Skeletal muscle tissue (tissue), 4 donors: ENCODE results near the gene MROH7. TPM values are rescaled to one million over a fixed set of nuclear protein-coding genes. Genes with fewer than 3 reads are reported as not detected.

Experiments
- H3K27ac ChIP-seq: one replicate; pipeline ENCODE4 v1.7.0; 2013; ENCODE audit warnings: mild to moderate bottlenecking, low read depth, low read length, inconsistent platforms
- H3K27me3 ChIP-seq, 3 donors: one replicate each; pipeline ENCODE4 v1.7.0; 2013; ENCODE audit warnings: low read length in 3 of 3; ENCODE audit not compliant: control insufficient read depth in 3 of 3, insufficient read depth in 3 of 3
- H3K36me3 ChIP-seq, 3 donors: one replicate each; pipeline ENCODE4 v1.7.0; 2013; ENCODE audit warnings: low read length in 3 of 3; ENCODE audit not compliant: control insufficient read depth in 3 of 3, insufficient read depth in 3 of 3
- H3K4me1 ChIP-seq, 3 donors: one replicate each; pipeline ENCODE4 v1.7.0; 2013; ENCODE audit warnings: low read length in 3 of 3, mild to moderate bottlenecking in 3 of 3; ENCODE audit not compliant: control insufficient read depth in 3 of 3, insufficient read depth in 3 of 3
- H3K4me3 ChIP-seq, 3 donors: one replicate each; pipeline ENCODE4 v1.7.0; 2013; ENCODE audit warnings: low read length in 3 of 3
- H3K9ac ChIP-seq, 3 donors: one replicate each; pipeline ENCODE4 v1.7.0; 2013; ENCODE audit warnings: low read length in 3 of 3, mild to moderate bottlenecking in 3 of 3, moderate library complexity in 2 of 3, low read depth in 1 of 3
- H3K9me3 ChIP-seq, 3 donors: one replicate each; pipeline ENCODE4 v1.7.0; 2013; ENCODE audit warnings: low read length in 3 of 3; ENCODE audit not compliant: control insufficient read depth in 3 of 3
- total RNA-seq: library from RNA; depleted of rRNA; stranded (reverse); fragments of >200 nt; gene quantifications from one replicate; pipeline ENCODE4 v1.2.3, GENCODE V29; 2014
- donor health status: Osteomylitis.

Gene MROH7
- total RNA-seq, 1 donor from 2014 or later: 1.6 TPM

- H3K4me3 ChIP-seq: no peak overlapping the region
- H3K36me3 ChIP-seq: peaks cover 2 to 47% (median 39%) of the 10 kb centered on the region in 3 donors
- H3K9me3 ChIP-seq: no peaks in the 10 kb centered on the region
- H3K27ac ChIP-seq: no peak overlapping the region
- H3K27me3 ChIP-seq: no peaks in the 10 kb centered on the region
- H3K9ac ChIP-seq: no peak overlapping the region
- no peaks in the 10 kb centered on the region for H3K4me1 ChIP-seq
Observed at GRCh38 chr1:54610048-54610447, 31.5 kb upstream of the MROH7 start.

DNA sequence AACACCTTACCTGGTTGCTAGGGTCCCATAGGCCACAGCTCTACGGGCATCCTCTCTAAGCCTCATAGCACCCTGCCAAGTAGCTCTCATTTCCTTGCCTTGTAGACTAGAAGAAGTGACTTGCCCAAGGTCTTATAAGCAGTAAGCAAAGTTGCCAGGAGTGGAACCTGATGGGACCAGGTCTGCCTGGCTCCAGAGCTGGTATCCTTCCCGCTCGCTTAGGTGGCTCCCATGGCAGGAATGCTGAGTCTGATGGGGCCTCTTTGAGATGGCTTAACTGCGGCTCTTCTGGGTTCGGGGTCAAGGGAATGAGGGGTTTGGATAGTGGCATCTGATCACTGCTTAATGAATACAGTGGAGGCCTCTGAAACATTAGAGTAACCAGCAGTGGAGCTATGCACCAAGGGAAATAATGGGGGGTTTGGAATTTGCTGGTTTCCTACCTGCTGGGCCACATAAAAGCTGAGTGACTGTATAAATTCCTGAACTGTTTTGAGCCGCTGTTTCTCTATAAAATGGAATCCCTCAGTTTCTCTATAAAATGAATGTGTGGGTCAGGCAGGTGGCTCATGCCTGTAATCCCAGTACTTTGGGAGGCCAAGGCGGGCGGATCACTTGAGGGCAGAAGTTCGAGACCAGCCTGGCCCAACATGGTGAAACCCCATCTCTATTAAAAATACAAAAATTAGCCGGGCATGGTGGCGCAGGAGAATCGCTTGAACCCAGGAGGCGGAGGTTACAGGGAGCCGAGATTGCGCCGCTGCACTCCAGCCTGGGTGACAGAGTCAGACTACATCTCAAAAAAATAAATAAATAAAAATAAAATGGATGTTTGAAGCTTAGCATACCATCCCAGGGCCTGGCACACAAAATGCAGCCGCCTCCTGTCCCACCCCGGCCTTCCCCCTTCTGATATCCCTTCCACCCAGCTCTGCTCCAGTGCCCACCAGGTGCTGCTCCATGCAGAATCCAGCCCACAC lies 30.7 kb upstream of the MROH7 start:
- Histone ChIP-seq H3K4me1 (no peaks in the 10 kb centered on the region), H3K27me3 (no peaks in the 10 kb centered on the region), H3K9ac (no peak overlapping the region), H3K9me3 (no peaks in the 10 kb centered on the region), H3K27ac (no peak overlapping the region), H3K4me3 (no peak overlapping the region), H3K36me3 (peaks cover 2 to 45% (median 38%) of the 10 kb centered on the region in 3 donors)

- Histone ChIP-seq H3K27ac (no peak overlapping the region), H3K27me3 (no peaks in the 10 kb centered on the region), H3K4me3 (no peak overlapping the region), H3K9me3 (no peaks in the 10 kb centered on the region), H3K4me1 (no peaks in the 10 kb centered on the region), H3K9ac (no peak overlapping the region), H3K36me3 (peaks cover 2 to 37% (median 36%) of the 10 kb centered on the region in 3 donors)
Observed at GRCh38 chr1:54611621-54612020, 30.0 kb upstream of the MROH7 start.

- H3K4me1 ChIP-seq: peaks cover 0 to under 1% (median 0%) of the 10 kb centered on the region in 3 donors
- H3K9me3 ChIP-seq: no peaks in the 10 kb centered on the region
- H3K36me3 ChIP-seq: peaks cover 0 to 18% (median 14%) of the 10 kb centered on the region in 3 donors
- no peaks in the 10 kb centered on the region for H3K27me3 ChIP-seq
- no peak overlapping the region for H3K9ac ChIP-seq
- H3K27ac ChIP-seq: no peak overlapping the region
- no peak overlapping the region for H3K4me3 ChIP-seq
Observed at GRCh38 chr1:54614024-54614423, 27.6 kb upstream of the MROH7 start.

DNA sequence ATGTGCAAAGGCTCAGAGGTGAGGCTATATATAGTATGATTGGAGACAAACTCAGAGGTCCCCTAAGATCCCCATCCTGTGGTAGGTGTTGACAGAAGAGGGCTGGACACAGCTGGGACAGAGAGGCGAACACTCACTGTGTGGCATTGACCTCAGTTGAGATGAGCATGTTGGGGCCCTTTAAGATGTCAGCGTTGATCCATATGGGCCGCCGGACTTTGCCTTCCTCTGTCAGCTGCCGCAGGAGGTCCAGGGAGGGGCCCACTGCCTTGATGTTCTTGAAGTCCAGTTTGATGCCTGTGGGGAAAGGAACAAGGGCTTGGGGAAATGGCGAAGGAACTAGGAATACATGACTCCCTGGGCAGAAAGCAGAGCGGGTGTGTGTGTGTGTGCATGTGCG lies 27.0 kb upstream of the MROH7 start:
- no peak overlapping the region for H3K9ac ChIP-seq
- no peaks in the 10 kb centered on the region for H3K9me3 ChIP-seq
- peaks cover 0 to 2% (median 0%) of the 10 kb centered on the region in 3 donors for H3K4me1 ChIP-seq
- H3K36me3 ChIP-seq: peaks cover 0 to 13% (median 9%) of the 10 kb centered on the region in 3 donors
- H3K27me3 ChIP-seq: no peaks in the 10 kb centered on the region
- no peak overlapping the region for H3K27ac ChIP-seq
- no peak overlapping the region for H3K4me3 ChIP-seq

DNA sequence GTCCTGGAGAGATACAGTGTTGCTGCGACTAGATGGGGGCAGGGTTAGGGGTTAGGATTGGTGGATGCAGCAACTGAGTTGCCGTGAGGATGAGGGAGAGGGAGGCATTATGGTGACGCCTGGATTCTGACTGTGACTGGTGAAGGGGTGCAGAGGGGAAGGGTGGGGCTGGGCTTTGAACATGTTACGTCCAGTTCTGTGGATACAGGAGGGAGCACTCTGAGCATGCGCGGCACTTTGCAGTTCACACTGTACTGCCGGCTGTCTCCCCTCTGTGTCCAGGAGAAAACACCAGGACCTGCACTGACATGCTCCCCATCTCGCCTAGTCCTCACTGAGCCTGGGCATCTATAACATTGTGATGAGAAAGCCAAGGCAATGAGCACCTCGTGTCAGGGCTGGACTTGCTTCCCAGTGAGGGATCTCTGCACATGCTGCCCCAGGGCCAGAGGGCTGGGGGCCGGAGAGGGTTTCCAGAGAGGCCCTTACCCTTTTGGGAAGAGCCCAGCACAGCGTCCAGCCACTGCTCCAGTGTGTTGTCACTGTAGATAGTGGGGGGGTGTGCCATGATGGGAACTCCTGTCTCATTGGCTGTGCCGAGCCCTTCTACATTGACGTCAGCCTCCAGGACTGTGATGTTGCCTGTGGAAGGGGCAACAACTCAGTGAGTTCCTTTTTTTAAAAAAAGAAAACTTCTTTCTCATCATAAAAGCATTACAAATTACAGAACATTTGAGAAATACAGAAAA lies 25.9 kb upstream of the MROH7 start:
- H3K9me3 ChIP-seq: no peaks in the 10 kb centered on the region
- H3K4me1 ChIP-seq: peaks cover 0 to 2% (median 0%) of the 10 kb centered on the region in 3 donors
- H3K9ac ChIP-seq: no peak overlapping the region
- H3K4me3 ChIP-seq: no peak overlapping the region
- H3K27ac ChIP-seq: no peak overlapping the region
- no peaks in the 10 kb centered on the region for H3K27me3 ChIP-seq
- H3K36me3 ChIP-seq: peaks cover 0 to 1% (median 0%) of the 10 kb centered on the region in 3 donors

- H3K36me3 ChIP-seq: no peaks in the 10 kb centered on the region
- no peak overlapping the region for H3K4me3 ChIP-seq
- peaks cover 0 to 5% (median 0%) of the 10 kb centered on the region in 3 donors for H3K4me1 ChIP-seq
- no peaks in the 10 kb centered on the region for H3K9me3 ChIP-seq
- H3K9ac ChIP-seq: no peak overlapping the region
- no peak overlapping the region for H3K27ac ChIP-seq
- no peaks in the 10 kb centered on the region for H3K27me3 ChIP-seq
Observed at GRCh38 chr1:54619749-54620148, 21.8 kb upstream of the MROH7 start.

DNA sequence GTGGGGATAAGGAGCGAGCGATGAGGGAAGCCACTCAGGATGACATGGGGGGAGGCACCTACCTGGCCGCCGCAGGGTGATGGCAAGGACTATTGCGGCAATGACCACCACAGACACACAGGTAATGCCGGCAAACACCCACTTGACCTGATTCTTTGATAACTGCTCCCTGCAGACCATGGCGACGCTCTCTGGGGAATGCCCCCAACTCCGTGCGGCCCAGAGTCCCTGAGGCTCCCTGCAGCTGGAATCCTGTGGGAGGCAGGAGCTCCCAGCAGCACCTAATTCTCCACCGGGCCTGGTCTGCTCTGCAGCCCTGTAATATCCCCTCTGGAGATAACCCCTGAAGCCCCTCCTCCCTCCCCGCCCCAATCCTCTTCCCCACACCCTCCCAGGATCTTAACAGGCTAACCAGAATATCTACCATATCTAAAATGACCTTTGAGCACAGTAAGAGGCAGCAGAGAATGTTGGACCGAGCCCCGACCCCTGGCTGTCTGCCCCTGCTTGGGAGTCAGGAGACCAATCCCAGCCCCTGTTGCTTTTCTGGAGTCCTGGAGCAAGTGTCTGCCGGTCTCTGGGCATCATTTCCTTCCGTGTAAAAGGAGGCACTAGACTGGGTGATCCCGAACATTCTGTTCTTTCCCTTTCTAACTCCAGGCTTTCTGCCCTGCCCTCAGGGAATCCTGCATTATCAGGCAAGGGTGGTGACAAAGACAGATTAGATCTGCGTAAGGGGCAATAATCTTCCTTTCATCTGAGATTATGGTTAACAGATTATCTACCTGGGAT lies 18.2 kb upstream of the MROH7 start, which contains the start of gene FAM151A:
Gene FAM151A, minus strand, starts transcription at position 310 of the 792 bp plus-strand sequence. Its CDS starts 130 bp downstream, at position 180.
- no peak within 1 kb of the TSS for H3K27ac ChIP-seq
- peaks cover 0 to 5% (median 0%) of the 10 kb centered on the region in 3 donors for H3K4me1 ChIP-seq
- no peak within 1 kb of the TSS for H3K9ac ChIP-seq
- H3K4me3 ChIP-seq: no peak within 1 kb of the TSS
- H3K27me3 ChIP-seq: no peaks in the 10 kb centered on the region
- H3K9me3 ChIP-seq: no peaks in the 10 kb centered on the region
- no peaks in the 10 kb centered on the region for H3K36me3 ChIP-seq
